ENCODE data around the gene SOX12.

Gene SOX12

DNA sequence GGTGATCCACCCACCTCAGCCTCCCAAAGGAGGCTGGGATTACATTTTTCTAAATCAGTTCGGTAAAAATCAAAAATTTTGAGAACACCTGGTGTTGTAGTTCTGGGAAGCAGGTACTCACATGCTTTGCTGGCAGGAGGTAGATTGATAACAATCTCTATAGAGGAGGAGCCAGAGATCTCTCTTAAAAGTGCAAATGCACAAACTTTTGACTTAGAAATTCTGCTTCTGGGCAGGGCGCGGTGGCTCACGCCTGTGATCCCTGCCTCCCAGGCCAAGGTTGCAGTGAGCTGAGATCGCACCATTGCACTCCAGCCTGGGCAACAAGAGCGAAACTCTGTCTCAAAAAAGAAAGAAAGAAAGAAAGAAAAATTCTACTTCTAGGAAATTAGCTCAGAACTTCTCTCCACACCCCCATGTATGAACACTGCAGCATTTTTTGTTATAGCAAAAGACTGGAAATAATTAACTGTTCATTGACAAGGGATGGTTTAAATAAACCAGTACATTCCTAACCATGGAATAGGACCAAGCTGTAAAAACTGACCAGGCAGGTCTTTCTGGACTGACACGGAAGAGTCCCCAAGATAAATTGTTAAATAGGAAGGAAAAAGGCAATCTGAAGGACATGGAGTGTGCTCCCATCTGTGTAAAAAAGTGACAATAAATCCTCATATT, 40.8 kb downstream of the SOX12 start:
- CTCF ChIA-PET = interaction anchor here (0.9 to 9.9 kb wide), 4 partner anchors 11 to 96 kb away, joined by 3 to 74 read pairs (median 4); no protein-coding TSS in a partner anchor
- TF ChIP-seq, protein P1, sequence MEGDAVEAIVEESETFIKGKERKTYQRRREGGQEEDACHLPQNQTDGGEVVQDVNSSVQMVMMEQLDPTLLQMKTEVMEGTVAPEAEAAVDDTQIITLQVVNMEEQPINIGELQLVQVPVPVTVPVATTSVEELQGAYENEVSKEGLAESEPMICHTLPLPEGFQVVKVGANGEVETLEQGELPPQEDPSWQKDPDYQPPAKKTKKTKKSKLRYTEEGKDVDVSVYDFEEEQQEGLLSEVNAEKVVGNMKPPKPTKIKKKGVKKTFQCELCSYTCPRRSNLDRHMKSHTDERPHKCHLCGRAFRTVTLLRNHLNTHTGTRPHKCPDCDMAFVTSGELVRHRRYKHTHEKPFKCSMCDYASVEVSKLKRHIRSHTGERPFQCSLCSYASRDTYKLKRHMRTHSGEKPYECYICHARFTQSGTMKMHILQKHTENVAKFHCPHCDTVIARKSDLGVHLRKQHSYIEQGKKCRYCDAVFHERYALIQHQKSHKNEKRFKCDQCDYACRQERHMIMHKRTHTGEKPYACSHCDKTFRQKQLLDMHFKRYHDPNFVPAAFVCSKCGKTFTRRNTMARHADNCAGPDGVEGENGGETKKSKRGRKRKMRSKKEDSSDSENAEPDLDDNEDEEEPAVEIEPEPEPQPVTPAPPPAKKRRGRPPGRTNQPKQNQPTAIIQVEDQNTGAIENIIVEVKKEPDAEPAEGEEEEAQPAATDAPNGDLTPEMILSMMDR (IDR thresholded peaks at IDR 0.05; ENCODE audit: control extremely low read depth, extremely low read depth, low read depth, missing control alignments) = no peak
- POLR2A ChIA-PET = no interaction called here
- no peak for DNase-seq (ENCODE audit: extremely low spot score)

DNA sequence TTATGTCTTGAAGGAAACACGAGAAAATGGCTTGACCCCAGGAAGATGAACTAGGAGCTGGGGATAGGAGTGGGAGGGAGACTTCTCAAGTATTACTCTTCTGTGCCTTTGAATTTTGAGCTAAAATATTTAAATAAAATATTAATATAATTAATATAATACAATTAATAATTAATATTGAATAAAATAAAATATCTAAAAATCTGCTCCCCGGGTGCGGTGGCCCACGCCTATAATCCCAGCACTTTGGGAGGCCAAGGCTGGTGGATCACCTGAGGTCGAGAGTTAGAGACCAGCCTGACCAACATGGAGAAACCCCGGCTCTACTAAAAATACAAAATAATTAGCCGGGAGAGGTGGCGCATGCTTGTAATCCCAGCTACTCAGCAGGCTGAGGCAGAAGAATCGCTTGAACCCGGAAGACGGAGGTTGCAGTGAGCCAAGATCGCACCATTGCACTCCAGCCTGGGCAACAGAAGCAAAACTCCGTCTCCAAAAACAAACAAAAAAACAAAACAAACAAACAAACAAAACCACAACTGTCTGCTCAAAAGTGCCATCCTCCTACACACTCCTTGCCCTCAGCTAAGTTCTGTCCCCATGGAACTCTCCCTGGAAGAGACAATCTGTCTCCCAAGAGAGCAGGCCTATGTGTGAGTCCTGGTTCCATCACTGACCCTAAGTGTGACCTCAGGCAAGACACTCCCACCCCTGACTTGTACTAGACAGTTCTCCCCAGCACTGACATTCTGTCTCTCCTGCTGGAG, 41.5 kb downstream of the SOX12 start:
- CTCF ChIA-PET = interaction anchor here (0.9 to 9.9 kb wide), 4 partner anchors 12 to 95 kb away, joined by 3 to 74 read pairs (median 4); no protein-coding TSS in a partner anchor
- no peak for DNase-seq (ENCODE audit: extremely low spot score)
- POLR2A ChIA-PET = no interaction called here
- TF ChIP-seq, protein P1 (IDR thresholded peaks at IDR 0.05; ENCODE audit: control extremely low read depth, extremely low read depth, low read depth, missing control alignments) = no peak

DNA sequence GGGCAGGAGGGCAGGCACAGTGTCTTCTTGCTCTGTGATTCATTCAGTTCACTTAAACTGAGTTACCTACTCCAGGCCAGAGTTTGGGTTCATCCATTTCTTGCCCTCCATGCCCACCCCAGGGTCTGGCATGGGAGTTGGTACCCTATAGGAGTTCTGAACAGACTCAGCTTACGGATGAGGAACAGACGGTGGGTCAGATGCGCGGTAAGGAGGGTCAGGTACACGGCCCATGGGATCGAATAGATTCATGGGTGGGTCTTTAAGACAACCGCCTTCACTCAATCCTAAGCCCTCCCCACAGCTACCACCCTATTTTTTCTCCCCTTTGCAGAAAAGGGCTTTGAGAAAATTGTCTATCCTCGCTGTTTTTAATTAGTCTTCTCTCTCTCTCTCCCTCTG, 42.1 kb downstream of the SOX12 start:
- ChIA-PET CTCF (interaction anchor here (1.5 to 9.9 kb wide), 2 partner anchors 13 to 23 kb away, joined by 3 to 74 read pairs; no protein-coding TSS in a partner anchor), POLR2A (interaction anchor here (0.6 kb wide), 1 partner anchor 13 kb away, joined by 4 read pairs; no protein-coding TSS in a partner anchor)
- DNase-seq (ENCODE audit: extremely low spot score) = no peak
- TF ChIP-seq, protein P1 (IDR thresholded peaks at IDR 0.05; ENCODE audit: control extremely low read depth, extremely low read depth, low read depth, missing control alignments) = no peak

DNA sequence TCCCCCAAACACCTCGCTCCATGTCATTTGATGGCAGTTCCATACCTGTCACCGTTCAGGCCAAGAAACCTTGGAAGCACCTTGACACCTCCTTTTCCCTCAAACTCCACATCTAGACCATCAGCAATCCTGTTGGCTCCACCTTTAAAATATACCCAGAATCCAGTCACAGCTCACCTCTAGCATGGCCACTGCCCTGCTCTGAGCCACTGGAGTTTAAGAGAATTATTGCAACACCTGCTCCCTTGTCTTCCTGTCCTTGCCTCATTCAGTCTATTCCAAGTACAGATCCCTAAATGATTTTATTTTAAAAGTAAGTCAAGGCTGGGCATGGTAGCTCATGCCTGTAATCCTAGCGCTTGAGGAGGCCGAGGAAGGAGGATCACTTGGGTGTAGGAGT, 43.6 kb downstream of the SOX12 start:
- ChIA-PET POLR2A (no interaction called here), CTCF (interaction anchor here (9.9 kb wide), 1 partner anchor 14 kb away, joined by 74 read pairs; no protein-coding TSS in a partner anchor)
- DNase-seq (ENCODE audit: extremely low spot score) = no peak
- TF ChIP-seq, protein P1 (IDR thresholded peaks at IDR 0.05; ENCODE audit: control extremely low read depth, extremely low read depth, low read depth, missing control alignments) = no peak

DNA sequence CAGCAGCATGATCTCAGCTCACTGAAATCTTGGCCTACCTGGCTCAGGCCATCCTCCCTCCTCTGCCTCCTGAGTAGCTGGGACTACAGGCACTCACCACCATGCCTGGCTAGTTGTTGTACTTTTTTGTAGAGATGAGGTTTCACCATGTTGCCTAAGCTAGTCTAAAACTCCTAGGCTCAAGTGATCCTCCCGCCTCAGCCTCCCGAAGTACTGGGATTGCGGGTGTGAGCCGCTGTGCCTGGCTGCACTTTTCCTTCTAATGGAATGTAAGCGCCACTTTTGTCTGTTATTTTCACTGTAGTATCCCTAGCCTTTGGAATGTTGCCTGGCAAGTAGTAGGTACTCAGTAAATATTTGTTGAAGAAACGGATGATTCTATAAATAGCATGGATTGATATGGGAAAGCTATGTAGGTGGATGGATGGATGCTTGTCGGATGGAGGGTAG, 44.8 kb downstream of the SOX12 start:
- no peak for DNase-seq (ENCODE audit: extremely low spot score)
- CTCF ChIA-PET = interaction anchor here (9.9 kb wide), 1 partner anchor 15 kb away, joined by 74 read pairs; no protein-coding TSS in a partner anchor
- POLR2A ChIA-PET = no interaction called here
- TF ChIP-seq, protein P1 (IDR thresholded peaks at IDR 0.05; ENCODE audit: control extremely low read depth, extremely low read depth, low read depth, missing control alignments) = no peak

DNA sequence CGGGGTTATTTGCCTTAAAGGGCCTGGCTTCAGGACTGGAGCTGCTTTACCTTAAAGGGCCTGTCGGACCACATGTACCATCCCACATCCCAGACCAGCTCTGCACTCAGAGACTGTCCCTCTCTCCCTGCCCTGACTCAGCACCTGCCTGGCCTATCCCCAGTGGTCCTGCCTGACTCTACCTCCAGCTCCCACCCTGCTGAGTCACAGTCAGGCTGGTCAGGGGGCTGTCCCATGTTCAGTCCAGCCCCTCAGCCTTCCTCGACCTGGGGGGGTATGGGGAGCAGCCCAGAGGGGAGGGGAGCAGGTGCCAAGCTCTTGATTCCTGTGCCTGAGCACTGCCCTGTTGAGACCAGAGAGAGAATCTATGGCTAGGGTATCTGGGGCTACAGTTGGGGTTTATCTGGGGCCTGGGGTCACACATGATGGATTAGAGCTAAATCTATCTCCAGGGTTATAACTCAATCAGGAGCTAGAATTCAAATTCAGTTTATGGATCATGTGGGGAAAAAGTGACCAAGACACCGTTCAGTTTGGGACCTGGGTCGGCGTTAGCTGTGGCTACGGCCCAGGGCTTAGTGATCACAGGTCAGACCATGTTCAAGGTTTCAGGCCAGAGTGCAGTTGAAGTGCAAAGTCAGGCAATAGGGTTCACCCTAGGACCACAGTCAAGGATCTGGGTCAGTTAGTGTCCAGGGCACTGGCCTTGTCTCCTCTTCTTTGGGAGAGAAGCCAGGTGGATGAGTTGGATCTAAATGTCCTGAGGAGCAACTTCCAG, 45.8 kb downstream of the SOX12 start:
- ChIA-PET CTCF (interaction anchor here (1.0 to 9.9 kb wide), 4 partner anchors 9 to 213 kb away, joined by 3 to 74 read pairs (median 12); partner anchors contain the start of gene TRIB3), POLR2A (interaction anchor here (0.6 kb wide), 1 partner anchor 17 kb away, joined by 4 read pairs; no protein-coding TSS in a partner anchor)
- no peak for DNase-seq (ENCODE audit: extremely low spot score)
- TF ChIP-seq, protein P1 (IDR thresholded peaks at IDR 0.05; ENCODE audit: control extremely low read depth, extremely low read depth, low read depth, missing control alignments) = no peak

Data from GM10248 (cell line).